ENCODE measurements around the gene LPAR1.

DNA sequence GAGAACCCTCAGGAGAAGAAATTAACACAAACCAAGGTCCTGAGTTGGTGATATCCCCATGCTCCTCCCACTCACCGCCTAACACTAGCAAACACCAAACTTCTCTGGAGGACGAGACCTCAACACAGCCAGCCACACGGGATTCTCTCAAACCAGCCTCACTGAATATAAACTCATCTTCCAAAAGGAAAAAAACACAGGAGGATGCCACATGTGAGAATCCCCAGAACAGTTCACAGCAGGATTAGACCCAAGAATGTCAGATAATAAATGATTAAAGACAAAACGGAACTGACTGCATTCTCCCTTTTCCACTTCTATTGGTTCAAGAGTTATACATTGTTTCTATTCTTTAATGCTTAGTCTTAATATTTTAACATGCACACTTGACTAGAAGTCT lies 89.2 kb downstream of the LPAR1 start:
- TF ChIP-seq, protein P1, sequence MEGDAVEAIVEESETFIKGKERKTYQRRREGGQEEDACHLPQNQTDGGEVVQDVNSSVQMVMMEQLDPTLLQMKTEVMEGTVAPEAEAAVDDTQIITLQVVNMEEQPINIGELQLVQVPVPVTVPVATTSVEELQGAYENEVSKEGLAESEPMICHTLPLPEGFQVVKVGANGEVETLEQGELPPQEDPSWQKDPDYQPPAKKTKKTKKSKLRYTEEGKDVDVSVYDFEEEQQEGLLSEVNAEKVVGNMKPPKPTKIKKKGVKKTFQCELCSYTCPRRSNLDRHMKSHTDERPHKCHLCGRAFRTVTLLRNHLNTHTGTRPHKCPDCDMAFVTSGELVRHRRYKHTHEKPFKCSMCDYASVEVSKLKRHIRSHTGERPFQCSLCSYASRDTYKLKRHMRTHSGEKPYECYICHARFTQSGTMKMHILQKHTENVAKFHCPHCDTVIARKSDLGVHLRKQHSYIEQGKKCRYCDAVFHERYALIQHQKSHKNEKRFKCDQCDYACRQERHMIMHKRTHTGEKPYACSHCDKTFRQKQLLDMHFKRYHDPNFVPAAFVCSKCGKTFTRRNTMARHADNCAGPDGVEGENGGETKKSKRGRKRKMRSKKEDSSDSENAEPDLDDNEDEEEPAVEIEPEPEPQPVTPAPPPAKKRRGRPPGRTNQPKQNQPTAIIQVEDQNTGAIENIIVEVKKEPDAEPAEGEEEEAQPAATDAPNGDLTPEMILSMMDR (IDR thresholded peaks at IDR 0.05), result no peak
- TF ChIP-seq POLR2AphosphoS5 (IDR thresholded peaks at IDR 0.05; ENCODE audit: low read depth, low read length) (no peak), REST (IDR thresholded peaks at IDR 0.05; ENCODE audit: insufficient read depth in 1 of 2, low read depth in 2 of 2, low read length in 1 of 2) (no peak), SIN3A (IDR thresholded peaks at IDR 0.05; ENCODE audit: borderline replicate concordance, insufficient read depth, low read depth, low read length) (no peak)

Data from Panc1 (cell line).